Measurements from ENCODE around the gene CSTPP1.

The CSTPP1 gene

GRCh38 chr11:46936138-46937110 is at the start of gene CSTPP1:
CSTPP1 (plus strand) TSS chr11:46936761; CDS start chr11:46936806, 45 bp downstream.
- DNase-seq: peak; percentile 90

GRCh38 chr11:46888636-46889035 is 47.9 kb upstream of the CSTPP1 start:
- no peak for DNase-seq

GRCh38 chr11:46889251-46889650 is 47.3 kb upstream of the CSTPP1 start:
- no peak for DNase-seq

- DNase-seq: peak; percentile 73
Measured at GRCh38 chr11:46889689-46890475, 46.7 kb upstream of the CSTPP1 start.

GRCh38 chr11:46890665-46891064 is 45.9 kb upstream of the CSTPP1 start:
- no peak for DNase-seq

GRCh38 chr11:46892109-46892508 is 44.5 kb upstream of the CSTPP1 start:
- no peak for DNase-seq

GRCh38 chr11:46892838-46893237 is 43.7 kb upstream of the CSTPP1 start:
- no peak for DNase-seq

- DNase-seq: no peak
Measured at GRCh38 chr11:46894506-46894905, 42.1 kb upstream of the CSTPP1 start.

GRCh38 chr11:46894961-46895360 is 41.6 kb upstream of the CSTPP1 start:
- DNase-seq: no peak

GRCh38 chr11:46895821-46896220 is 40.7 kb upstream of the CSTPP1 start:
- no peak for DNase-seq

GRCh38 chr11:46896719-46897406 is 39.7 kb upstream of the CSTPP1 start:
- DNase-seq: peak; percentile 24

GRCh38 chr11:46898396-46899095 is 38.0 kb upstream of the CSTPP1 start:
- DNase-seq: no peak

GRCh38 chr11:46899501-46900025 is 37.0 kb upstream of the CSTPP1 start:
- DNase-seq: no peak

GRCh38 chr11:46900091-46900746 is 36.3 kb upstream of the CSTPP1 start:
- DNase-seq: no peak

GRCh38 chr11:46901156-46901555 is 35.4 kb upstream of the CSTPP1 start:
- DNase-seq: no peak

- no peak for DNase-seq
Measured at GRCh38 chr11:46902694-46903093, 33.9 kb upstream of the CSTPP1 start.

- DNase-seq: no peak
Measured at GRCh38 chr11:46903846-46904245, 32.7 kb upstream of the CSTPP1 start.

GRCh38 chr11:46905806-46906205 is 30.8 kb upstream of the CSTPP1 start:
- no peak for DNase-seq

GRCh38 chr11:46906609-46907041 is 29.9 kb upstream of the CSTPP1 start:
- DNase-seq: no peak

- DNase-seq: no peak
Measured at GRCh38 chr11:46907606-46908005, 29.0 kb upstream of the CSTPP1 start.

- no peak for DNase-seq
Measured at GRCh38 chr11:46912526-46913150, 23.9 kb upstream of the CSTPP1 start.
